ENCODE results near the gene SELENOO. TPM values are rescaled to one million over a fixed set of nuclear protein-coding genes. Genes with fewer than 3 reads are reported as not detected.
A peak's percentile ranks its signal among the peaks of the same experiment; 100 is the strongest.

Gene SELENOO
- total and polyA plus RNA-seq, 2 of the 13 experiments (the other 11 are each of a cell fraction or from before 2014, with no cell fraction given) = 14.4 to 19.0 TPM

GRCh38 chr22:50260801-50261614 is 60.2 kb downstream of the SELENOO start (continued):
- TF ChIP-seq RNF219 (CRISPR knock-in tag; IDR thresholded peaks at IDR 0.05) = no peak
- TF ChIP-seq MIER2 (CRISPR knock-in tag; IDR thresholded peaks at IDR 0.05) = no peak
- no peak for TF ChIP-seq ASH2L (IDR thresholded peaks at IDR 0.05; ENCODE audit: insufficient read length, low read depth, low read length)
- no peak for TF ChIP-seq AHR (CRISPR knock-in tag; IDR thresholded peaks at IDR 0.05)
- no peak for TF ChIP-seq ZNF414 (CRISPR knock-in tag; IDR thresholded peaks at IDR 0.05)
- 0 out of 2 replicates have a peak, but pooled peaks have one; percentile 14 for TF ChIP-seq MATR3 (CRISPR knock-in tag; IDR thresholded peaks at IDR 0.05)
- no peak for TF ChIP-seq MBD4 (IDR thresholded peaks at IDR 0.05; ENCODE audit: borderline replicate concordance, low read length)
- TF ChIP-seq MED8 (CRISPR knock-in tag; IDR thresholded peaks at IDR 0.05; ENCODE audit: insufficient replicate concordance) = no peak
- TF ChIP-seq IKZF5 (CRISPR knock-in tag; IDR thresholded peaks at IDR 0.05) = 0 out of 2 replicates have a peak, but pooled peaks have one; percentile 50
- TF ChIP-seq ZKSCAN1 (IDR thresholded peaks at IDR 0.05; ENCODE audit: low read length) = no peak
- TF ChIP-seq ZNF431 (CRISPR knock-in tag; IDR thresholded peaks at IDR 0.05; ENCODE audit: borderline replicate concordance, low read depth) = 0 out of 2 replicates have a peak, but pooled peaks have one; percentile 31
- TF ChIP-seq SOX5 (CRISPR knock-in tag; IDR thresholded peaks at IDR 0.05; ENCODE audit: borderline replicate concordance) = no peak
- no peak for TF ChIP-seq ZNF20 (CRISPR knock-in tag; IDR thresholded peaks at IDR 0.05)
- TF ChIP-seq ZNF563 (CRISPR knock-in tag; IDR thresholded peaks at IDR 0.05) = peak; percentile 41; the same call in 1 of the 2 replicates
- TF ChIP-seq ATF2 (CRISPR knock-in tag; IDR thresholded peaks at IDR 0.05) = no peak
- no peak for TF ChIP-seq GTF3A (CRISPR knock-in tag; conservative IDR thresholded peaks at IDR 0.05)
- no peak for TF ChIP-seq SATB2 (CRISPR knock-in tag; IDR thresholded peaks at IDR 0.05)
- no peak for TF ChIP-seq HCFC1 (IDR thresholded peaks at IDR 0.05; ENCODE audit: low read depth, low read length)
- TF ChIP-seq ZNF329 (CRISPR knock-in tag; IDR thresholded peaks at IDR 0.05; ENCODE audit: low read depth) = no peak
- no peak for TF ChIP-seq ZNF7 (CRISPR knock-in tag; IDR thresholded peaks at IDR 0.05)
- TF ChIP-seq ZNF276 (CRISPR knock-in tag; IDR thresholded peaks at IDR 0.05; ENCODE audit: low read depth) = no peak
- no peak for TF ChIP-seq SMARCE1 (IDR thresholded peaks at IDR 0.05; ENCODE audit: borderline replicate concordance)
- no peak for TF ChIP-seq NCOA1 (CRISPR knock-in tag; IDR thresholded peaks at IDR 0.05)
- no peak for TF ChIP-seq ZNF678 (CRISPR knock-in tag; IDR thresholded peaks at IDR 0.05)

Data from HepG2 (cell line).